Stimulated activated CD8-positive, alpha-beta memory T cell treated with anti-CD3 and anti-CD28 coated beads, Interleukin-4, amount 100 ng/mL, for 4 hours (primary cell): ENCODE results near the gene CLEC20A.

Source experiments
- DNase-seq, 2 donors: peaks; one replicate each; pipeline ENCODE4 v3.0.0-alpha.2; 2020; ENCODE audit warnings: low read depth in 2 of 2, low spot score in 1 of 2

Gene CLEC20A

DNA sequence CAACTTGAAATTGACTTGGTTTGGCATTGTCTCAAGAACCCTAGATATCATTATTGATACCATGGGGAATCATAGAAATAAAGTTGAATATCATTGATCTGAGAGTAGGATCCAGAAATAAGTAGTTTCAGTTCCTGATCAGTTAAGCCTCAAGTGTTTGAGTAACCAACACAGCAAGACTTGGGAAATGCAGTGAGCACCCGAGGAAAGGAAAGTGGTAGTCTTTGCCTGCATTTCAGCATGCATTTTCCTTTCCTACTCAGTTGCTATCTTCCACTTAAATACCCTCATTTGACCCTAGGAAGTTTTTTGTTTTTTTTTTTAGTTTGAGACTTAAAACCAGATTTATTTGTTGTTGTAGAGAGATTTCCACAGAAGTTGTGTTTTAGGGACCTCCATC, 18.9 kb downstream of the CLEC20A start:
- no peak for DNase-seq

DNA sequence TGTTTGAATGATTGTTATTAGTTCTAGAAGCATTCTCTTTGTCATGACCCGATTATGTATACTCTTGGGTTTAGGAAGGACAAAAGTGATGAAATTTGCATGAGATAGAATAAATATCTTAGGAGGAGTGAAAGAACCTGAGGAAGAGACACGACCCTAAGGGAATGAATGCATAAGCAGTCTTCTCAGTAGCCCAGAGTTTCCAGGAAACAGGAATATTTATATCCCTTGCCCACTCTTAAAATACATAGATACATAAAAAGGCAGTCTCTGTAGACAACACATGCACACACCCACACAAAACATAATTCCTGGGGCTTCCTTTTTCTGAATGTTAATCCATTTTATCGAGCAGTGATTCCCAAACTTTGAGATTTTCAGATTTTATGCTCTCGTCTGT, 19.4 kb downstream of the CLEC20A start:
- DNase-seq = no peak

DNA sequence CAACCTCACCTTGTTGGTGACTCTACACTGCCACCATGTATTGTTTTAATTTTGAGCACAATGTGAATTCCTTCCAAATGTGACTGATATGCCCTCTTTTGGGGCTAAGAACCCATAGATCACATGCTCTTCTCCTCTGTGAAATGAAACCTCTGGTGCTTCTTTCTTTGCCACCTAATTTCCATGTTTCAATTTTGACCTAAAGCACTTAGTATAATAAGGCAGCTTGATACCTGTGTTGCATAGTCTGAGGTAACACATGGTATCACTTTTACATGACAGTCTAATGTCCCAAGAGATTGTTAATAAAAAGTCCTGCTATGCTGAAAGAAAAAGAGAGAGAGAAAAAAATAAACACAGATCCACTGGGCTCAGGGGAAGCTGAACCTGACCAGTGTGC, 24.2 kb downstream of the CLEC20A start:
- no peak for DNase-seq

DNA sequence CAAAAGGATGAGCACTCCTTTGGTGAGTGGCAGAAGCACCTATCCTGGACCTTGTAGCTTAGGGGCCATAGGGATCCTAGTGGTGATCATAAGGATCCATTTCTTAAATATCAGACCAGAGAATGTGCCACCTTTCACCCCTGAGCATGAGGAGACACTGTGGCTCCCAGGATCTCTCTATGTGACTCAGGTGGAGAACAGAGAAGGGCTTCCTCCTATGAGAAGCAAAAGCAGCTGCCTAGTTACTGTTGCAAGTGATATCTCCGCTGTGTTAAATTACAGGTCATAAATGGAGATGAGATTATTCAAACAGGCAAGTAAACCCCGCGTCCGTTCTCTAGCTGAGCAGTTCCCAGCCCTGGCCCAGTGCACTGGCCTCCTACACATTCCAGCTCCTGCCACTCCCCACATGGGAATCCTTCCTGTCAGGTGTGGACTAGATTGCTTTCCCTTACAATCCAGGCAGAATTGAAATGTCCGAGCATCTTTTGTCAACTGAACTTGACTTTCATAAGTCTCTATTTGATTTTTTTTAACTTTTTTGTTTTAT, 26.3 kb downstream of the CLEC20A start:
- no peak for DNase-seq

DNA sequence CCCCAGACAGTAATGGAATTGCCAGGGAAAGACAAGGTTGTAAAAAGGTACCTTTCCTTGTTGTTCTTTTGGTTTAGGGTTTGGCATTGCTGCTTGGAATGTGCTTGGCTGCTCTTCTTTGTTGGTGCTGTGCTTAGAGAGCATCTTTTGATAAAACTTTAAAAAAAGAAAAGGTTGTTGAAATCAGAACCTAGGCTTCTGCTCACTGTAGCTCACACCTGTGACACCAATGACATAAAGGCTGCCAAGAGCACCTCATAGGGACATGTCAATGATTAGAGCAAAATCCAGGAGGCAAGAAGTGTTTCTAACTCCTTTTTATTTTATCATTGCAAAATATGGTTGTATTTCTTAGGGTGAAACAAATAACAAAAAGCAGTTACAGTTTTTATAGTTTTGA, 28.9 kb downstream of the CLEC20A start:
- DNase-seq = no peak

DNA sequence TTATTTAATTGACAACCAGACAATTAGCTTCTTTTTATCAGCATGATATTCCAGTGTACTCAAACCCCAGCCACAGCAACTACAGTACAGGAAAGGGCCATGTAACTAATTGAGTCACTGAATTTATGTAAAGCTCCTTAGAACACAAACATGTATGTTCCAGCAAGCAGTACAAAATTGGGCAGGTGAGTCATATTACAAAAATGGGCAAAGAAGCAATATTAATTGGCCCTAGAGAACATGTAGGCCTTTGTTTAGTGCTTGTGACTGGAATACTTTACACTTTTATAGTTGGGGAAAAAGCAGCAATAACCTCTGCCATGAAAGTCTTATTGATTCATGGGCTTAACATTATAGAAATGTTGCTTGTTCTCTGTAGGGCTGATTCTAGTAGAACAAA, 31.8 kb downstream of the CLEC20A start:
- no peak for DNase-seq

DNA sequence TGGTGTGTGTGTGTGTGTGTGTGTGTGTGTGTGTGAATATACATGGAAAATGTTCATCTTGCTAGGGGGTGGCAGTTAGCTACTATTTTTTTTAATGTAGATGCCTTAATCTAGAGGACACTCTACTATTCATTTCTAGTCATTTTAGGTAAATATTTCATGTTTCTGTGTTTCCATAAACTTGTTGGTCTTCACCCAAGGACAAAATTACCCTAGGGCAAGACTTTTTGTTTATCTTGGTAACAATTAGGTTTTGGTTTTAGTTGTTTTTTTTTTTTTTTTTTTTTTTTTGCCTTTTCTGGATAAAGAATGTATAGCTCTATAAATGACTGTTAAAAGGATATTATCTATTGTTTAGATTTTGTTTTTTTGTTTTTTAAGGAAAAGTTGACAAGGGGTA, 32.2 kb downstream of the CLEC20A start:
- no peak for DNase-seq

DNA sequence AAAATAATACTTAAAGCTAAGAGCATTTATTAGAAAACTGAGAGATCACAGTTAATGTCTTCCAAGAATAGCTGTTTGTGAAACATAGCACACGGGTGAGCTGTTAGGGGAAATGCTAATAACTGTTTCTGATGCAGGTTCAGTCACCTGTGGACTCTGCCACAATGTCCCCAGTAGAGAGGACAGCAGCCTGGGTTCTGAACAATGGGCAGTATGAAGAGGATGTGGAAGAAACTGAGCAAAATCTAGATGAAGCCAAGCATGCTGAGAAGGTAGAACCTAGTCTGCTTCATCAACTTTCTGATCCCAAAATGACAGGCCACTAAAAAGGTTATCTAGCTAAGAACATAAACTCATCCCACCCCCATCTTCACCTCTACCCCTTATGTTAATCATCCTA, 32.6 kb downstream of the CLEC20A start:
- DNase-seq = no peak

DNA sequence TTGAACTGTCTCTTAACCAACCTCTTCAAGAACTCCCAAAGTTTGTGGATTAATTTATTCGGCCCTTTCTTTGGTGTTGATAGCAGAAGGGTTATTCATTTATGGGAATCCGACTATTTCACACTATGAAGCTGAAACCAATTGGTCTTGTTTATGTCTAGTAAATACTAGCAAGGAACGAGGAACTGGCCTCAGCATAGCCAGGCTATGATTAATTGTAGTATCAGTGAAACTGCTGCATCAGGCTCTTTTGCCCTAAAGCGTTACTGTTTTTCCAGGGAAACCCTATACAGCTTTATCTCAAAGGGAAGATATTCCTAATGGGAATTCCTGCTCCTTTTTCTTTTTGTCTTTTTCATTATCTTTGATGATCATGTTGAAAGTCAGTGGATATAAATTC, 35.1 kb downstream of the CLEC20A start:
- DNase-seq = no peak

DNA sequence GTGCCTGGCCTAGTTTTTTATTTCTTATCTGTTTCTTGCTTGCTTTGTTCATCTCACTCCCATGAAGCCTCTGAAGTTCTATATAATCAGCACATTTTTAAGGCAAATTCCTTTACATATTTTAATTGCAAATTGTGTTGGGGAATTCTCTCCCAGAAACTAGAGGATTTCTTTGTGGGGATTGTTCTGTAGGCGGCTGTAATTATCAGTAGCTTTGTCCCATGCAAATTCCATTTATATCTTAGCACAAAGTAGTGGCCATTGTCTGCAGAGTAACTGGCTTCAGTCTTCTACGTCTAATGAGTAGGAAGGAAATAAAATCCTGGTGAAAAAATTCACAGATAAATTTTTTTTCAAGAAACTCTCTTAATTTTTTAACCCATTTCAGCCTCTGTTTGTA, 35.7 kb downstream of the CLEC20A start:
- DNase-seq = no peak

DNA sequence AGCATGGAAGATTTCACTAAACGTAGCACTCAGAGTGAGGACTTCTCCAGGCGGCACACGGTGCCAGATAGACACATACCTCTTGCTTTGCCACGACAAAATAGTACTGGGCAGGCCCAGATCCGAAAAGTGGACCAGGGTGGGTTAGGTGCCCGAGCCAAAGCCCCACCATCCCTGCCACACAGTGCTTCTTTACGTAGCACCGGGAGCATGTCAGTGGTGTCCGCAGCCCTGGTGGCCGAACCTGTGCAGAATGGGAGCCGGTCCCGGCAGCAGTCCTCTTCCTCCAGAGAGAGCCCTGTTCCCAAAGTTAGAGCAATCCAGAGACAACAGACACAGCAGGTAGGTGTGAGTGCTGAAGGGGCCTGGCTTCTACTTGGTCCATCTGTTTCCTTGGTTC, 38.6 kb downstream of the CLEC20A start:
- DNase-seq = no peak

DNA sequence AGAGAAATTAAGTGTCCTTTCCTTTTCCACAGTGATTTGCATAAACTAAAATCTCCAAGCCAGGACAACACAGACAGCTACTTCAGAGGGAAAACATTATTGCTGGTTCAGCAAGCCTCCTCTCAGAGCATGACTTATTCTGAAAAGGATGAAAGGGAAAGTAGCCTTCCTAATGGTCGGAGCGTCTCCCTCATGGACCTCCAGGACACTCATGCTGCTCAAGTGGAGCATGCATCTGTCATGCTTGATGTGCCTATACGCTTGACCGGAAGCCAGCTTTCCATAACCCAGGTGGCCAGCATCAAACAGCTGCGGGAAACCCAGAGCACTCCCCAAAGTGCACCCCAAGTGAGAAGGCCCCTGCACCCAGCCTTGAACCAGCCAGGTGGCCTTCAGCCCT, 39.1 kb downstream of the CLEC20A start:
- DNase-seq = no peak

DNA sequence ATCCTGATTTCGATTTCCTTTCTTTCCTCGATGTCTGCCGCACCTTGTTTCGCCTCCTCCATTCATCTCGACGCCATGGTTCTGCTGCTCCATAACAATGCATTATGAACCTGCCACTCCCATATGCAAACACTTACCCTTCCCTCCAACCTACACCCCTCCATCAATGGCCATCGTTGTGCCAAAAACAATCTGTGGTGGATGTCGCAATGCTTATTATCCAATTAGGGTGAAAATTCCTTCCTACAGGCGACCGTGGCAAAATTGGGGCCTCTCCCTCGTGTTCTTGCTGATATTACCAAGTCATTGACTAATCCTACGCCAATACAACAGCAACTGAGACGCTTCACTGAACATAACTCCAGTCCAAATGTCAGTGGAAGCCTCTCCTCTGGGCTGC, 40.3 kb downstream of the CLEC20A start:
- DNase-seq = no peak

DNA sequence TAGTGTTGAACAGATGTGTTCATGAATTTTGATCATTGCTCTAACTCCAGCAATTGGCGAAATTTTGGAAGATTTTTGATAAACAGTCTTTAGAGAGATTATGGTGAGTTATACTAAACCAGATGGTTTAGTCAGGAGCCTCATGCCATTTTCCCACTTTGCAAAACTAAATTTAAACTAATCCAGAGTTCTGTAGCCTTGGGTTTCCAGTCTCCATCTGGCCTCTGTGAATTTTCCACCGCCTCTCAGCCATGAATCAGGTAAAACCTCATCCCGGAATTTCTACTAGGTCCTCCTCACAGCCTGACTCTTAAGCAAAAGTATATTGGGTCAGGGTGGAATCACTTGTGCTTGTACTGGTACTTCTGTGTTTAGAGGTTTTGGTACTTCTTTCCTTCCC, 44.8 kb downstream of the CLEC20A start:
- DNase-seq = no peak

DNA sequence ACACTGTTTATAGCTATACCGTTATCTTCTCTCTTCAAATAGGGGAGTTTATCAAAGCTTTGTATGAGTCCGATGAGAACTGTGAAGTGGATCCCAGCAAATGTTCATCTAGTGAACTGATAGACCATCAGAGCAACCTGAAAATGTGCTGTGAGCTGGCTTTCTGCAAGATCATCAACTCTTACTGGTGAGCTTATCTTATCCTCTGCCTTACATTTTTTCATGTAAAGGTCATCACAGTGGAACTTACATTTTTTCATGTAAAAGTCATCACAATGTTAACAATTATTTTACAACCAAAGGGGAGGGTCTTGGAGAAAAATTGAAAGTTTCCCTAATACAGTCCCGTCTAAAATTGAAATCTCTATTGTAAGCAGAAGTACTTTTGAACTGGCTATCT, 45.2 kb downstream of the CLEC20A start:
- no peak for DNase-seq

DNA sequence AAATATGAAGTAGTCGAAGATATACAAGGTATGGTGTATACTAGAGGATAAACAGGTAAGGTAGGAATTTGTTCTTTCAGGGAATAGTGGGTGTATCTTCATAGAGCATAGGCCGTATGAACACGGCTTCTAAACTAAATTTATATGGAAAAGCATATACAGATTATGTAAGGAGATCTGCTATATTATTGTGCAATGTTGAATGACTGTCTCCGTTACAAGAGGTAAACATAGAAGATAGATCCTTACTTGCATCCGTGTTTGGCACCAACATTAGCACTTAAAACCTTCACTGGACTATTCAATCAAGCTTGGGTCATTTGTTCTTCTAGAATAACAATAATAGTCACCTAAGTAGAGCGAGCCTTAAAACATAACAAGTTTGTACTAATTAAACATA, 45.9 kb downstream of the CLEC20A start:
- no peak for DNase-seq

DNA sequence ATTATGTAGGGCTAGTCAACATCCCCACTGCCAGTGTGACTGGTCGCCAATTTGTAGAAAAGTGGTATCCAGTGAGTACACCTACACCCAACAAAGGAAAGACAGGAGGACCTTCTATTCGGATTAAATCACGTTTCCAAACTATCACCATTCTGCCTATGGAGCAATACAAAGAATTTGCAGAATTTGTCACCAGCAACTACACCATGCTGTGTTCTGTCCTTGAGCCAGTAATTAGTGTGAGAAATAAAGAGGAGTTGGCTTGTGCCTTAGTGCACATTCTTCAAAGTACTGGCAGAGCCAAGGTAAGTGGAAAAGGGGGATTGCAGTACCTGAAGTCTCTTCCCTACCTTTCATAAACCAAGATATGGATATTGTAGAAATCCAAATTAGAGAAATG, 53.8 kb downstream of the CLEC20A start:
- no peak for DNase-seq

DNA sequence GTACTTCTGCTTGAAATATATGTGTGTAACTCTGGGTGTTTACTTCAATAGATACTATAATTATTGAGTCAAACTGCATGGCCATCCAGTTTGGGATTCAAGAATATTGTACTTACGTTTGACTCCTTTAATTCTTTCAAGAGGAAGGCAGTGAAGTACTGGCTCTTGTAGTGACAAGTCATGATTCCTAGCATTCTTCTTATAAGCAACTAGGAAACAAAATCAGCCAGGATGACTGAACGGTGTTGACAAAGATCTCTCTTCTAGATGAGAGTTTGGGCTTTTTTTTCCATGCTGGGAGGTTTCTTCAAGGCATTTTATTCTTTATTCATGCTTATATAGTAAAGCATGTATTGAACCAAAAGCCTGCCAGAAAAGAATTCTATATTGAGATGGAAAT, 58.3 kb downstream of the CLEC20A start:
- no peak for DNase-seq

DNA sequence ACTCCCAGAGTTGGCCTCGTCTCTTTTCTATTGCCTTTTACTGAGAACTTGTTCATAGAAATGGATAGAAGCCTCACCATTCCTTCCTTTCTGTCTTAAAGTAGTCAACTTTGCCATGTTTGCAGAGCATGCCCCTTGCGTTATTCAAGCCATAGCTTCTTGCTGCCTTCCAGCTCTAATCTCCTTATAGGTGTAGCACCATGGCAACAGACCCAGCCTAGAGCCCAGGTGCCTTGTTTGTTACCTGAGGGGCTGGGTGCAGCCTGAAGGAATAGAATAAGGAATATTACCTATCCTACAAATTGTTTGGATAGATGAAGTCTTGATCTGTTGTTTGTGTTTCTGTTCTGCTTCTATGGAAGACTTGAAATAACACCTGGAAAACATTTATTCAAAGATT, 59.9 kb downstream of the CLEC20A start:
- no peak for DNase-seq

DNA sequence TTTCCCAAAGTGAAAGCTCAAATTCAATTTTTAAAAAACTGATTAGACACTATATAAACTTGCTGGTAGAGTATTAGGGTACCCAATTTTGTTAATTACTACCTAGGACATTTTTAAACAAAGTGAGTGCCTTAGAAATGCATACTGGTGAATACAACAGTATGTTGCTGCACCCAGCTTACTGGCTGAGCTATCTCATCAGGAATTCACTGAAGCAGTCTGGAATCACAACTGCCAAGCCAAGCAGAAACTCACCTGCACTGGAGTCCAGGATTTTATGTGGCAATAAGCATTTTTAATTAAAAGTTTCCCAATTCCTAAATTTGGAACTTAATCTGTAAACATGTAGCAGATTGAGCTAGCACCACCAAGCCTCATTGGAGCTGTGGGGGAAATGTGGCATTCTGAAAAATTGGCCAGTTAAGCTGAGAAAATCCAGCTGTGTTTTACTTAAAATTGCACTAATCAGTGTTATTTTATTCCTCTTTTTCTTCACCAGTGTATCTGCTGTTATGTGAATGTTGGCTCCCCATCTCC, 61.8 kb downstream of the CLEC20A start:
- no peak for DNase-seq

DNA sequence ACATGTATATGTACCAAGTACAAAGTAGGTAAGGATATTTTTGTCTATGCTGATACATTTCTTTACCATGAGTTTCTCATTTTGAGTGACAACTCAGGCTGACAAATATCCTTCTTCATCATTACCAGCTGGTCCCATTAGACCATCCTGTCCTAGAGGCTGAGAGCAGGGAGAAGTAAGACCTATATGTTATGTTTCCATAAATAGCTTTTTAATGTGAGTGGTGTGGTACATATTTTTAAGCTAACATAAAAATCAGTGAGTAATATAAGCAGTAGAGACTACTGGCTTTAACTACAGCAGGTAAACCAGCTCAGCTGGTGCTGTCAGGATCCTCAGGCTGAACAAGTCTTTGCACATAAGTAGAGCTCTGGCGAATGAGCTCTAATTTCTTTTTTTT, 62.4 kb downstream of the CLEC20A start:
- DNase-seq = no peak
